ENCODE data around the gene PACS1. TPM values are rescaled to one million over a fixed set of nuclear protein-coding genes. Genes with fewer than 3 reads are reported as not detected.

The PACS1 gene
- polyA plus RNA-seq, 1 of the 3 experiments (the other 2 are of a cell fraction), result 37.3 TPM

GRCh38 chr11:66293352-66293751 lies 223.3 kb downstream of the PACS1 start:
- Histone ChIP-seq H3K27ac (ENCODE audit: low read depth in 2 of 2, low read length in 1 of 2) (no peak overlapping the region), H3F3A (replicated peaks; ENCODE audit: insufficient read depth) (peaks cover 9% of the 10 kb centered on the region), H3K4me3 (ENCODE audit: low read depth in 2 of 2, low read length in 1 of 2) (no peak overlapping the region), H3K4me1 (ENCODE audit: control insufficient read depth in 1 of 2, insufficient read depth in 2 of 2, low read depth in 1 of 2, low read length in 1 of 2) (peaks cover 7 to 19% of the 10 kb centered on the region in 2 experiments; a peak in 2 of 4 replicates), H2AFZ (ENCODE audit: low read depth) (no peak overlapping the region), H3K4me2 (no peak overlapping the region), H3K9me2 (no peaks in the 10 kb centered on the region), H3K9ac (no peak overlapping the region), H3K36me3 (replicated peaks in 1 of 2; ENCODE audit: control insufficient read depth in 1 of 2, insufficient read depth in 2 of 2, low read length in 1 of 2) (no peaks in the 10 kb centered on the region), H3K27me3 (ENCODE audit: insufficient read depth) (no peaks in the 10 kb centered on the region), H3K9me3 (no peaks in the 10 kb centered on the region), H4K20me1 (ENCODE audit: insufficient read depth) (no peaks in the 10 kb centered on the region), H3K79me2 (ENCODE audit: insufficient read depth) (peaks cover 4% of the 10 kb centered on the region; the same call in 1 of the 2 replicates)
- DNase-seq, result no peak
- CTCF ChIA-PET, result interaction anchor here (2.3 kb wide), 1 partner anchor 18 kb away, joined by 11 read pairs; no protein-coding TSS in a partner anchor
- no peak for TF ChIP-seq CTCF (IDR thresholded peaks at IDR 0.05)
- no peak for TF ChIP-seq GABPA (IDR thresholded peaks at IDR 0.05; ENCODE audit: low read depth)
- no peak for TF ChIP-seq RFX5 (IDR thresholded peaks at IDR 0.05; ENCODE audit: low read length)
- TF ChIP-seq TAF1 (IDR thresholded peaks at IDR 0.05; ENCODE audit: borderline replicate concordance, low read depth, low read length), result no peak
- no peak for TF ChIP-seq NRF1 (IDR thresholded peaks at IDR 0.05; ENCODE audit: low read depth, low read length)
- TF ChIP-seq TEAD4 (IDR thresholded peaks at IDR 0.05; ENCODE audit: borderline replicate concordance, insufficient read depth), result no peak
- no peak for TF ChIP-seq PBX3 (IDR thresholded peaks at IDR 0.05)
- TF ChIP-seq ELF1 (IDR thresholded peaks at IDR 0.05), result no peak
- no peak for TF ChIP-seq EZH2phosphoT487 (IDR thresholded peaks at IDR 0.05; ENCODE audit: borderline replicate concordance, low read depth)
- TF ChIP-seq JUND (IDR thresholded peaks at IDR 0.05), result no peak
- no peak for TF ChIP-seq RXRA (IDR thresholded peaks at IDR 0.05; ENCODE audit: borderline replicate concordance, low read depth)
- no peak for TF ChIP-seq POLR2AphosphoS5 (IDR thresholded peaks at IDR 0.05; ENCODE audit: low read depth, low read length)
- TF ChIP-seq IRF3 (IDR thresholded peaks at IDR 0.05; ENCODE audit: low read depth, low read length), result no peak
- no peak for TF ChIP-seq NFIC (IDR thresholded peaks at IDR 0.05; ENCODE audit: borderline replicate concordance)
- no peak for TF ChIP-seq MEF2A (IDR thresholded peaks at IDR 0.05; ENCODE audit: borderline replicate concordance, low read depth)
- no peak for TF ChIP-seq SIN3A (IDR thresholded peaks at IDR 0.05; ENCODE audit: borderline replicate concordance, low read depth, low read length)
- POLR2A ChIA-PET, result no interaction called here
- WGBS (ENCODE audit: low lambda C conversion rate), result 88% methylated on average over 3 of the region's 4 CpGs

All from SK-N-SH (cell line).